HFF-Myc (cell line): ENCODE results near the gene ZNF827.
A peak's percentile ranks its signal among the peaks of the same experiment; 100 is the strongest.

Source experiments
- DNase-seq: peaks from one replicate; pipeline ENCODE4 v3.0.0-alpha.2; 2011; ENCODE audit warnings: low read depth; ENCODE audit errors: extremely low read depth
- H3K4me3 ChIP-seq: replicated peaks from 2 replicates; pipeline ENCODE4 v1.5.1; 2011; ENCODE audit warnings: low read depth, mild to moderate bottlenecking, control low read depth, low read length
- TF ChIP-seq, protein P1 (sequence below): IDR thresholded peaks from 2 replicates; pipeline ENCODE4 v1.5.1; 2012; ENCODE audit warnings: mild to moderate bottlenecking, low read depth, low read length, control low read depth; ENCODE audit errors: missing control alignments

The ZNF827 gene

GRCh38 chr4:145938618-145939440, at the start of gene ZNF827:
Gene ZNF827 (minus strand): TSS chr4:145938823. CDS start chr4:145938407, 416 bp downstream.
- no peak for DNase-seq
- peak within 1 kb of the TSS; percentile 78 for H3K4me3 ChIP-seq

GRCh38 chr4:145984563-145984962, 45.9 kb upstream of the ZNF827 start:
- DNase-seq = no peak
- H3K4me3 ChIP-seq = no peak overlapping the region
- TF ChIP-seq, protein P1, sequence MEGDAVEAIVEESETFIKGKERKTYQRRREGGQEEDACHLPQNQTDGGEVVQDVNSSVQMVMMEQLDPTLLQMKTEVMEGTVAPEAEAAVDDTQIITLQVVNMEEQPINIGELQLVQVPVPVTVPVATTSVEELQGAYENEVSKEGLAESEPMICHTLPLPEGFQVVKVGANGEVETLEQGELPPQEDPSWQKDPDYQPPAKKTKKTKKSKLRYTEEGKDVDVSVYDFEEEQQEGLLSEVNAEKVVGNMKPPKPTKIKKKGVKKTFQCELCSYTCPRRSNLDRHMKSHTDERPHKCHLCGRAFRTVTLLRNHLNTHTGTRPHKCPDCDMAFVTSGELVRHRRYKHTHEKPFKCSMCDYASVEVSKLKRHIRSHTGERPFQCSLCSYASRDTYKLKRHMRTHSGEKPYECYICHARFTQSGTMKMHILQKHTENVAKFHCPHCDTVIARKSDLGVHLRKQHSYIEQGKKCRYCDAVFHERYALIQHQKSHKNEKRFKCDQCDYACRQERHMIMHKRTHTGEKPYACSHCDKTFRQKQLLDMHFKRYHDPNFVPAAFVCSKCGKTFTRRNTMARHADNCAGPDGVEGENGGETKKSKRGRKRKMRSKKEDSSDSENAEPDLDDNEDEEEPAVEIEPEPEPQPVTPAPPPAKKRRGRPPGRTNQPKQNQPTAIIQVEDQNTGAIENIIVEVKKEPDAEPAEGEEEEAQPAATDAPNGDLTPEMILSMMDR = no peak

More at GRCh38 chr4:145938618-145939440, at the start of gene ZNF827:
- TF ChIP-seq, protein P1 = no peak

DNA sequence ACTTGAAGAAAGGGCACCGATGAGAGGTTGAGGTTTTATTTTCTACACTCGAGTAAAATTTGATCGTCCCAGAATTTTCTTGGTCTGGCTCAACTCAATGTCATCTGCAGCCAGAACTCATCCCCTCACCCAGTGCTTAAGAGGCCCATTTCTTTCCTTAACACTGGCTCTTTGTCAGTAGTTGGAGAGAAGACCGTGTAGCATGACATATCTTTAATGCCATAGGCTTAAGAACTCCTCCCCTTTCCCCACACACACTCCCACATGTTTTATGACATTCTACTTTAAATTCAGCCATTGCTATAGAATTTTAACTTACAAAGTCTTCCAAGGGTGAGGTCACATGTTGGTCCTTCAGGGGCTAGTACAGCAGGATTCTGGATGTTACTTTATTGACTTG, 44.2 kb upstream of the ZNF827 start:
- H3K4me3 ChIP-seq = no peak overlapping the region
- TF ChIP-seq, protein P1 = no peak
- DNase-seq = no peak

DNA sequence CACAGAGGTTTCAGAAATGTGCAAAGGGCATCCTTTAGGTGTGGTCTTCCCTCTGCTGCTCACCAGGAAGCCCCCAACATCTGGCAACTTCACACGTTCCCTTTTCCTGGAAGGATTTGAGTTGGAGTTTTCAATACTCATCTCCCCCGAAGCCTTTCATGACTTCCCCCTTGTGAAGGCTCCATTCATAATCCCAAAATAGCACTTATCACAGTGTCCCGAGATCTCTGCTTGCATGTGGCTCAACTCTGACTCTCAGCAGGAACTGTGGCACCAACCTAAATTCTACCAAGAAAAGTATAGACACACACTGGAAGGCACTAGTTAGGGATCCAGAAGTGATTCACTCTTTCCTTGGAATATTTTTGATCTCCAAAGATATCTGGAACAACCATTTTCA, 40.5 kb upstream of the ZNF827 start:
- no peak for DNase-seq
- no peak overlapping the region for H3K4me3 ChIP-seq
- TF ChIP-seq, protein P1 = no peak

- TF ChIP-seq, protein P1 = no peak
- no peak for DNase-seq
- no peak overlapping the region for H3K4me3 ChIP-seq
These were observed 38.1 kb upstream of the ZNF827 start for GRCh38 chr4:145976680-145977079.

DNA sequence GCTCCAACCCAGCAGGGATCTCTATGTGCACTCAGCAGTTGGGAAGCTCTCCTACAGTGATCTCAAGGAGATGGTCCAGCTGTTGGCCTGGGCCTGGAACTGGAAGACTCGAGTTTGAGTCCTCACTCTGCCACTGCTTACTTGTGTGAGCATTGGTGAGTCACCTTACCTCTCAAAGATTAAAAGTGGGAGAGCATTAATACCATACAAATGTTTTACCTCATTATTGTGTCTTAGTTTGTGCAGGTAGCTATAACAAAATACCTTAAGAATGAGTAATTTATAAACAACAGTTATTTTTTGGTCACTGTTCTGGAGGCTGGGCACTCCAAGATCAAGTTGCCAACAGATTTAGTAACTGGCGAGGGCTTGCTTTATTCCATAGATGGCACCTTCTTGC, 21.4 kb upstream of the ZNF827 start:
- TF ChIP-seq, protein P1 = no peak
- no peak for DNase-seq
- no peak overlapping the region for H3K4me3 ChIP-seq
